Posterior cingulate gyrus (tissue), 11 donors: Measurements from ENCODE around the gene SSC5D.

ENCODE experiments used
- DNase-seq, 10 donors: peaks; one replicate each; pipeline versions ENCODE4 v3.0.0 to v3.0.0-alpha.2; 2020 to 2021; ENCODE audit warnings: mixed read lengths in 3 of 10
- intact Hi-C: fragments of 100-400 bp; cut with DNase I; formaldehyde crosslinking; loops from one replicate; pipeline ENCODE4 v1.15.1; 2023

The SSC5D gene

DNA sequence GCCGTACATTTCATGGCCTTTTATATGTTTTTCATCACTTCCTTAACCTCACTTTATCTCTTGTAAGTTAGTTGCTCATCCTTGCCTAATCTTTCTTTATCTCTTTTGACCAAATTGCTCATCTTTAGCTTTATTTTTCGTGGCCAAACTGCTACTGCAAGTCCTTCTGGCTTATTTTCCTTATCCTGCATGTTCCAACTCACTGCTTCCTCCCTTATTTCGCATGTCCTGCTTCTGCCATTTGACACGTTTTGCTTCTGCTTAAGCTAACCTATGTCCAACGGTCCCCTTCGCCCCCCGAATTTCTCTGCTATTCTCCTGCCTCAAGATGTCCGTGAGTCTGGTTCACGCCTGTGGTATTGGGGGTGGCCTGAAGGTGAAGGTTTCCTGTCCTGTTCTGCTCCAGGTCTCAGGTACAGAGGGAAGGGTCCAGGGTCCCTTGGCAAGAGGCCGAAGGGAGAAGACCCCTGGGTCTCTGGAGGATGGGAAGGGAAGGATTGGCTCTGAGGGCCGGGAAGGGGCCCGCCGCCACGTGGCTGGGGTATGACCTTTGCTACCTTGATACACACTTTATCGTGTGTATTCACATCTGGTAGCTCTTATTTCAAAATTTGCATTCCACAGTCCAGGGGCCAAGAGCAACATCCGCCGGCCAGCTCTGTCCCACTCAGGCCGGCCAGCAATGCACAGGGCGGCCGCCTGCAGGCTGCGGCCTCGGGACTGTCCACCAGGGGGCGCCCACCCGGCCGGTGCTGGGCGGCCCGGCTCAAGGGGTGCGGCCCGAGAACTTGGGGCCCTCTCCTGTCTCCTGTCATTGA is 20.8 kb upstream of the SSC5D start:
- peak in 5 of 10 donors; percentile 56 to 94 (median 70) for DNase-seq
- intact Hi-C loops = loop anchor here (5.0 kb wide), 1 partner anchor 35 kb away; no protein-coding TSS in a partner anchor

- no peak for DNase-seq
- intact Hi-C loops = loop anchor here (5.0 kb wide), 1 partner anchor 34 kb away; no protein-coding TSS in a partner anchor
Measured at GRCh38 chr19:55468054-55468393, 20.2 kb upstream of the SSC5D start.

DNA sequence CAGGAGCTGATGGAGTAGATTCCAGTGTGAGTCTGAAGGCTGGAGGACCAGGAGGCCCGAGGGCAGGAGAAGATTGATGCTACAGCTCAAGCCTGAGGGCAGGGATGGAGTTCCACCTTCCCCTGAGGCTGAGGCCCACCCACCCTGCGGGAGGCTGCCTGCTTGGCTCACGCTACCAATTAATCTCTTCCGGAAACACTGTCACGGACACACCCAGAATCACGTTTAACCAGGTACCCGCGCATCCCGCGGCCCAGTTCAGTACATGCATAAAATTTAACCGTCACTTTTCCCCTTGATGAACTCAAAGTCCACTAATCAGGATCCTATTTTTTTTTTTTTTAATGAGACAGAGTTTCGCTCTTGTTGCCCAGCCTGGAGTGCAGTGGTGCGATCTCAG is 17.0 kb upstream of the SSC5D start:
- no peak for DNase-seq
- intact Hi-C loops = no loop called here

DNA sequence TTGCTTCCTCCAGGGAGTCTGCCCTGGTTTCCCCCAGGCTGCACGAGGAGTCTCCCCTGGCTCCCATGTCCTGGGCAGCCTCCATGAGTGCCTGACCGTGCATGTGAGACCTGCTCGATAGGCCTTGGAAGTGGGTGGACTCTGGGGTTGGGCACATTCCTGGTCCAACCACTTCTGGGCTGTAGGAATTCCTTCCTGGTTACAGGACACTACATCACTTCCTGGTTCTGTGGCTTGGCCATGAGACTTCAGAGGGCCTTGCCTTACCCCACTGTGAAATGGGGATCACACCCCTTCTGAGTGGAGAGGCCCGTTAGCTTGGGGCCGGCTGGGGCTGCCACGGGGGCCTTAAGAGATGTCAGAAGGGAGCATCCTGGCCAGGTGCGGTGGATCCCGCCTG is 15.8 kb upstream of the SSC5D start:
- DNase-seq = no peak
- intact Hi-C loops = no loop called here

- no peak for DNase-seq
- intact Hi-C loops = no loop called here
Measured at GRCh38 chr19:55473225-55474012, 14.8 kb upstream of the SSC5D start.

DNA sequence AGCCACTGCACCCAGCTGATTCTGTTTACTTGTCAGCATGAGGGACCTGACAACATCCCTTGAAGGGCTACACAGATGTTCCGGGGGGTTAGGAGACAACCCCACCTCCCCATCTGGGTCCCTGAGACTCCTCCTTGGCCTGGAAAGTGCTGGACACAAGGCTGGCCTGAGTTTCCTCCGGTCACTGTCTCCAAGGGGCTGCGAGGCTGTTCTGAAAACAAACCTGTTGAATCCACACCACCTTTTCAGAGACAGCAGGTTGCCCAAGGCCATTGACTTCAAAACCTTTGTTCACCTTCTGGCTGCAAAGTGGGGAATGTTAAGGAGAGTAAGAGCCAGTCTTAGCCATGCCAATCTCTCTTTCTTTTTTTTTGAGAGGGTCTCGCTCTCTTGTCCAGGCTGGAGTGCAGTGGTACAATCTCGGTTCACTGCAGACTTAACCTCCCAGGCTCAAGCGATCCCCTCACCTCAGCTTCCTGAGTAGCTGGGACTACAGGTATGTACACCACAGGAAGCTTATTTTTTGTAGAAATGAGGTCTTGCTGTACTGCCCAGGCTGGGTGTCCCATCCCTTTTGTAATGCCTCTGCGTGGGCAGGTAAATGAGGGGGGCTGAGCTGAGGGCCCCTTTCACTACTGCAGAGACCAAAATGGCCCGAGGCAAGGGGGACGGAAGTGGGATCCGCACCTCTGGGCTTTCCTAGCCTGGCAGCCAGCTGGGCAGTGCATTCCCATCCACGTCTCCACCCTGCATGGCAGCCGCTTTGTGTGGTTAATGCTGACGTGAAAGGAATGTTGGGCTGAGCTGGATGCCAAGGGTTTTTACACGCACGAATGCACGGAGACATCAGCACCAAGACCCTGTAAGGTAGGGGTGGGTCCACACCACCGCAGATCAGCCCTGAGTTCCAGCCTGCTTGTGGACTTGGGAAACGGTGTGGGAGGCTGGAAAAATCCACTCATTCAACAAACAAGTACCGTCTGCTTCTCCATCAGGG is 13.7 kb upstream of the SSC5D start:
- no peak for DNase-seq
- intact Hi-C loops = no loop called here

- intact Hi-C loops = no loop called here
- DNase-seq = peak; percentile 98 to 100 (median 99)
Measured at GRCh38 chr19:55476100-55476775, 12.0 kb upstream of the SSC5D start, which contains the start of gene ZNF628. Gene ZNF628 (plus strand): TSS chr19:55476617. CDS start chr19:55479911, 3,294 bp downstream.

- intact Hi-C loops = no loop called here
Measured at GRCh38 chr19:55477905-55478304, 10.3 kb upstream of the SSC5D start.

GRCh38 chr19:55478364-55478763 is 9.9 kb upstream of the SSC5D start:
- intact Hi-C loops = no loop called here
- DNase-seq = no peak

More at GRCh38 chr19:55477905-55478304, 10.3 kb upstream of the SSC5D start:
- DNase-seq = no peak

- intact Hi-C loops = no loop called here
- no peak for DNase-seq
Measured at GRCh38 chr19:55479045-55479444, 9.2 kb upstream of the SSC5D start.

DNA sequence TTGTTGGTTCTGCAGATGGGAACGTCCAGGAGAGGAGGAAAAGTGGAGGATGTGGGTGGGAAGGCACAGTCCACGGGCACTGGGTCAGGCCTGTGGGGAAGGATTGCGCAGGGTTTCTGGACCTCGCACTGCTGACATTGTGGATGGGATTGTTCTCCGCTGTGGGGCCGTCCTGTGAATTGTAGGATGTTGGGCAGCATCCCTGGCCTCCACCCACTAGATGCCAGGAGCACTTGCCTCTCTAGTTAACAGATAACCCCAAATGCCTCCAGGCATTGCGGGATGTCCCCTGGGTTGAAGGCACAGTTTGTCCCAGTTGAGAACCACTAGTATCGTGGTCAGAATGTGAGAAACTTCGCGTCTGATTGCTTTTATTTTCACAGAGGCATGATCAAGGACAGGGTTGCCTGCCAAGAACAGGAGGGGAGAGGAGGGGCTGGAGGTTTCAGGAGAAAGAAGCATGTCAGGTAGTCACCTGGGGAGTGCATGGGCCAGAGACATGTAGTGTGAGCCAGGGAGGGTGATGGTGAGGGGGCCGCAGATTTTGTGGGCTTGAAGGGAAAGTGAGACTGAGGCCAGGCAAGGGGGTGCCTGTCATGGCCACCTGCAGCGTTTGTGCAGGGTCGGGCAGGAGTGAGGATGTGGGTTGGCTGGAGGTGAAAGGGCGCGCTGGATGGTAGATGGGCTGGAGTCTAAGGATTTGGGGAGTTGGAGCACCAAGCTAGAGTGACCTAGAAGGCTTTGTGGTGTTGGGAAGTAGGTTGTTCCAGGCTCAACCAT is 8.6 kb upstream of the SSC5D start:
- intact Hi-C loops = no loop called here
- DNase-seq = no peak

- DNase-seq = peak in 1 of 10 donors; percentile 82
- intact Hi-C loops = no loop called here
Measured at GRCh38 chr19:55481148-55481793, 7.0 kb upstream of the SSC5D start.

DNA sequence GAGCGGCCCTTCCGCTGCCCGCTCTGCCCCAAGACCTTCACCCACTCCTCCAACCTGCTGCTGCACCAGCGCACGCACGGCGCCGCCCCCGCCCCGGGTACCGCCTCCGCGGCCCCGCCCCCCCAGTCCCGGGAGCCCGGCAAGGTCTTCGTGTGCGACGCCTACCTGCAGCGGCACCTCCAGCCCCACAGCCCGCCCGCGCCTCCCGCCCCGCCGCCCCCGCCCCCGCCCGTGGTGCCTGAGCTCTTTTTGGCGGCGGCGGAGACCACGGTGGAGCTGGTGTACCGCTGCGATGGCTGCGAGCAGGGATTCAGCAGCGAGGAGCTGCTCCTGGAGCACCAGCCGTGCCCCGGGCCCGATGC is 6.5 kb upstream of the SSC5D start:
- intact Hi-C loops = no loop called here
- DNase-seq = no peak

- intact Hi-C loops = no loop called here
- DNase-seq = peak in 1 of 10 donors; percentile 74
Measured at GRCh38 chr19:55482156-55482961, 5.9 kb upstream of the SSC5D start.

GRCh38 chr19:55482967-55483705 is 5.1 kb upstream of the SSC5D start:
- intact Hi-C loops = no loop called here
- no peak for DNase-seq

DNA sequence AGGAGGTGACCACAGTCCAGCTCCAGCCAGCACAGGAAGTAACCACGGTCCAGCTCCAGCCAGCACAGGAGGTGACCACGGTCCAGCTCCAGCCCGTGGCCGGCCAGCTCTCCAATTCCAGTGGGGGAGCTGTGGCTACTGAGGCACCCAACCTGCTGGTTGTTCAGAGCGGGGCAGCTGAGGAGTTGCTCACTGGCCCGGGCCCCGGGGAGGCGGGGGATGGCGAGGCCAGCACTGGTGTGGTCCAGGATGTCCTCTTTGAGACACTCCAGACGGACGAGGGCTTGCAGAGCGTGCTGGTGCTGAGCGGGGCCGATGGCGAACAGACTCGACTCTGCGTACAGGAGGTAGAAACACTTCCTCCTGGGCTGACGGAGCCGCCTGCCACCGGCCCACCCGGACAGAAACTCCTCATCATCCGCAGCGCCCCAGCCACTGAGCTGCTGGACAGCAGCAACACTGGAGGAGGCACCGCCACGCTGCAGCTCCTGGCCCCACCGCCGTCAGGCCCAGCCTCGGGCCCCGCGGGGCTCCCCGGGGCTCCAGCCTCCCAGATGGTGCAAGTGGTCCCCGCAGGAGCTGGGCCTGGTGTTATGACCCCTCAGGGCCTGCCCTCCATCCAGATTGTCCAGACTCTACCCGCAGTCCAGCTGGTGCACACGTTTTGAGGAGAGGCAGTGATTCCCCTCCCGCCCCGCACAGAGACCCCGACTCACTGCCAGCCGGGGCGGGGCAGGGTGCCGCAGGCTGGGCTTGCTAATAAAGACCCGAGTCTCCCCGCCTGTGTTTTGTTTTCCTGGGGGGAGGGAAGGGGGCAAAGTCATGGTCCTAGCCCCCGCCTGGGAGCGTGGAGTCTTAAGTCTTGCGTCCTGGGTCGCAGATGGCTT is 4.3 kb upstream of the SSC5D start:
- DNase-seq = peak in 2 of 10 donors; percentile 83 to 88
- intact Hi-C loops = no loop called here
